Fibroblast of pulmonary artery (primary cell): ENCODE results near the gene ALPK3.
A peak's percentile ranks its signal among the peaks of the same experiment; 100 is the strongest.

ENCODE experiments used
- DNase-seq: peaks from one replicate; pipeline ENCODE4 v3.0.0-alpha.2; 2010; ENCODE audit warnings: low read depth
- H3K4me3 ChIP-seq: replicated peaks from 2 replicates; pipeline ENCODE4 v1.5.1; 2011; ENCODE audit warnings: low read depth, mild to moderate bottlenecking, control low read depth, low read length, moderate library complexity
- TF ChIP-seq, protein P1 (sequence below): IDR thresholded peaks from 2 replicates; pipeline ENCODE4 v1.5.1; 2011; ENCODE audit warnings: mild to moderate bottlenecking, control low read depth, low read length, inconsistent platforms; ENCODE audit errors: missing control alignments

The ALPK3 gene

DNA sequence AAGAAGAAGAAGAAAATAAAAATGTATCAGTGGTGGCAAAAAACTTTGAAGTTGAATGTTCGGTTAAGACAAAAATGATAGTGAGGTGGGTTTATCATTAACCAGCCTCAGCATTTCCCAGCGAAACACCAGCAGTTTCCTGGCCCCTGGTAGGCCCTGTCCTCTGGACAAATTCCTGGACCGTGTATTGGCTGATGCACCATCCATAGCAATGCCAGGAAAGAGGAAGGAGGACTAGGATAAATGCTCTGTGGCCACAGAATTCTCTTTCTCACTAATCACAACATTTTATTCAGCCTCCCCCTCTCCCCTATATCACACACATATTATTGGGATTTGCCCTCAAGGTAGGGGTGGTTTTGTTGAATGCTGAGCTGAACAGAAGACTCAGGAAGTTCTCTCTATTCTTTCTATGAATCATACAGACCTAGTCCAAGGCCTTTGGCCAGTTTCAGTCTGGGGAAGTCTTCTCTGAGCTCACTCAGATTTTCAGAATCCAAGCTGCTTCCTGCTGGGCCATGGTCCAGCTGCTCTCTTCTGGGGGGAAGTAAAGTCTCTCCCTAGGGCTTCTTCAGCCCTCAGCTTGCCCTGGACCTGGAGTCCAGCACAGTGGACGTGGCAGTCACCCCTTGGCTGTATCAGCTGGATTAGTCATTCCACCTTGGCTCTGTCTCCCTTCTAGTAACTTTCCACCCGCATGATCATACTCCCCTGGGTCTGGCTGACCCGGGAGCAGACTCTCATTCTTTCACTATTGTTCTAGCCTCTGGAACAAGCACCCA, 94.9 kb downstream of the ALPK3 start:
- TF ChIP-seq, protein P1, sequence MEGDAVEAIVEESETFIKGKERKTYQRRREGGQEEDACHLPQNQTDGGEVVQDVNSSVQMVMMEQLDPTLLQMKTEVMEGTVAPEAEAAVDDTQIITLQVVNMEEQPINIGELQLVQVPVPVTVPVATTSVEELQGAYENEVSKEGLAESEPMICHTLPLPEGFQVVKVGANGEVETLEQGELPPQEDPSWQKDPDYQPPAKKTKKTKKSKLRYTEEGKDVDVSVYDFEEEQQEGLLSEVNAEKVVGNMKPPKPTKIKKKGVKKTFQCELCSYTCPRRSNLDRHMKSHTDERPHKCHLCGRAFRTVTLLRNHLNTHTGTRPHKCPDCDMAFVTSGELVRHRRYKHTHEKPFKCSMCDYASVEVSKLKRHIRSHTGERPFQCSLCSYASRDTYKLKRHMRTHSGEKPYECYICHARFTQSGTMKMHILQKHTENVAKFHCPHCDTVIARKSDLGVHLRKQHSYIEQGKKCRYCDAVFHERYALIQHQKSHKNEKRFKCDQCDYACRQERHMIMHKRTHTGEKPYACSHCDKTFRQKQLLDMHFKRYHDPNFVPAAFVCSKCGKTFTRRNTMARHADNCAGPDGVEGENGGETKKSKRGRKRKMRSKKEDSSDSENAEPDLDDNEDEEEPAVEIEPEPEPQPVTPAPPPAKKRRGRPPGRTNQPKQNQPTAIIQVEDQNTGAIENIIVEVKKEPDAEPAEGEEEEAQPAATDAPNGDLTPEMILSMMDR = no peak
- no peak overlapping the region for H3K4me3 ChIP-seq
- peak; percentile 100 for DNase-seq

DNA sequence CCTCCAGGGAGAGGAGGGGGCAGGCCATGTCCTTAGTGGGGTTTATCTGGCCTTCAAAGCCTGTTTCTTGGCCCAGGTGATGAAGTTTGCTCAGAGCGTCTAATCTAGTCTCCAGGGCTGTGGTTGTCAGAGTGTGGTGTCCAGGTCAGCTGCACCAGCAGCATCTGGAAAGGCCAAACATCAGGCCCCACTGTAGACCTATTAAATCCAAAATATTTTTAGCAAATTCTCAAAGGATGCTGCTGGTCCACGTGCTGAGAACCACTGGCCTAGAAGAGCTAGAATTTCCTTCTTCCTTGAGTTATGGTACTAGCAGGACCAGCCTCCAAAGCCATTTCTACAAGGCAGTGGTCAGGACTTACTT, 96.2 kb downstream of the ALPK3 start:
- DNase-seq = no peak
- TF ChIP-seq, protein P1 = no peak
- no peak overlapping the region for H3K4me3 ChIP-seq

DNA sequence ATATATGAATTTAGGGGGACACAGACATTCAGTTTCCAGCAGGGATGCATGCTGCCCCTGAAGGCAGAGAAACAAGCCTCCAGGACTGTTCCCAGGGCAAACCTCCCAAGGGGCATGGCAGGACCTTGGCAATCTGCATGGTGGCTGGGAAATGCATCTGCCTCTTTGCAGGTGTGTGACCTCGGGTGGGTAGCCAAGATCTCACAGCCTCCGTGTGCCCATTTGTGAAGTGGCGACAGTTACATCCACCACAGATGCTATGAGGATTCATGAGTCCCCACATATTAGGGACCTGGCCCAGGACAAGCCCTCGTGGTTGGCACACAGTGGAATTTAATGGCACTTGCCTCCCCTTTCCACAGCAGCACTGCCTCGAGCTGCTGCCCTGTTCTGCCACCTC, 97.2 kb downstream of the ALPK3 start:
- no peak overlapping the region for H3K4me3 ChIP-seq
- TF ChIP-seq, protein P1 = no peak
- DNase-seq = no peak

DNA sequence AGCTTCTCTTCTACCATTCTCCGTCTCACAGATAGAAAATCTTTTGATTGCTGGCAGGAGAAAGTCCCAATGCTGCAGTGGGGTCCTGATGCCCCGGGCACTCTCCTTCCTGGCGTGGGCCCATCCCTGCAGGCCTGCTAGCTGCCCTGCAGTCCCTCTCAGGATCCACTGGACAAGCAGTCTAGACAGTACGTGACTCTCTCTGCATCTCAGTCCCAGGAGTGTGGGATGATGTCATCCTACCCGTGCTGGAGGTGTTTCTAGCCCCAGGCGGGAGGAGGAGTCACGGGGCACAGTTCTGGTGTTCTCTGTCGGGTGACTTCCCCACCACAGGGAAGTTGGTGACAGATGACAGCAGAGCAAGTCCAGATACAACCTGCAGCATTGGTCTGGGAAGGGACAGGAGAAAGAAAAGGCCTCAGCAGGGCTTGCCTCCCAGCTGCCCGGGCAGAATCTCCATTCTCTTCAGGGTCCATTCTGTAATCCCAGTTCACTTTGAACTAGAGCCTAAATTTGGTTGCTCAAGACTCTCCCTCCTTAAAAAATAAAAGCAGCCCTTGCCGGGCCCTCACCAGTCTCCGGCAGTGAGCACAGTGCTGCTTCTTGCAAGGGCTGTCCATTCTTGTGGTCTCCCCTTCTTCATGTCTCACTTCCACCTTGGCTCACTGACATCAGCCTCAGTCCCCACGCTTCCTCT, 97.9 kb downstream of the ALPK3 start:
- DNase-seq = peak; percentile 83
- no peak overlapping the region for H3K4me3 ChIP-seq
- TF ChIP-seq, protein P1 = no peak

DNA sequence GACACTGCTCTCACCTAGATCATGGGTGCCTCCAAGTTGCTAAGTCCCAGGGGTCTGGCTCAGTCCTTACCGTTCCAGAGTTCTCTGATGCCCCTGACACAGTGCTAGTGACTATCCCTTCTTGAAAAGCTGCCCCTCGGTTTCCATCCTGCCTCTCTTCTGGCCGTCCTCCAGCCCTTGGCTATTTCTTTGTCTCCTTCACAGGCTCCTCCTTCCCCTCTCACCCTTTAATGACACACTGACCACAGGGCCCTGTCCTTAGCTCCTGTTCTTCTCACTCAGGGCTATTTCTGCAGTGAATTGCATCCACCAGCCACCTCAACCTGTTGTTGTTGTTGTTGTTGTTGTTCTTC, 98.4 kb downstream of the ALPK3 start:
- TF ChIP-seq, protein P1 = no peak
- no peak for DNase-seq
- no peak overlapping the region for H3K4me3 ChIP-seq

DNA sequence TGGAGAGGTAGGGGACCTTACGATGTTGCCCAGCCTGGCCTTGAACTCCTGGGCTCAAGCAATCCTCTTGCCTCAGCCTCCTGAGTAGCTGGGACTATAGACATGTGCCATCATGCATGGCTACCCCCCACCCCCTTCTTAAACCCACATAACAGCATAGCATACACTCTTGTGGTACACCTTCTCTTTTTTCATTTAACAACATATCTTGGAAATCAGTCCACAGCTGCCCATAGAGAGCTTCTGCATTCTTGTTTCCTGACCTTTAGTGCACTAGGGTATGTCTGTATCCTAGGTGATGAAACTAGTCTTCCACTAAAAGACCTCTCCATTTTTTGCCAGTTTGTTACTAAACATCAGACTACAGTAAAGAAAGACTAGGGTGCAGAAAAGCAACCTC, 100.3 kb downstream of the ALPK3 start:
- TF ChIP-seq, protein P1 = no peak
- DNase-seq = no peak
- H3K4me3 ChIP-seq = no peak overlapping the region
